GM21576 (cell line): ENCODE results near the gene COL9A2.

Experiments used
- ATAC-seq: cut with Tn5 transposase; IDR thresholded peaks from one replicate; pipeline ENCODE4 v1.9.1; 2021; ENCODE audit warnings: mild to moderate bottlenecking, moderate library complexity; ENCODE audit not compliant: unreplicated experiment

COL9A2 gene

DNA sequence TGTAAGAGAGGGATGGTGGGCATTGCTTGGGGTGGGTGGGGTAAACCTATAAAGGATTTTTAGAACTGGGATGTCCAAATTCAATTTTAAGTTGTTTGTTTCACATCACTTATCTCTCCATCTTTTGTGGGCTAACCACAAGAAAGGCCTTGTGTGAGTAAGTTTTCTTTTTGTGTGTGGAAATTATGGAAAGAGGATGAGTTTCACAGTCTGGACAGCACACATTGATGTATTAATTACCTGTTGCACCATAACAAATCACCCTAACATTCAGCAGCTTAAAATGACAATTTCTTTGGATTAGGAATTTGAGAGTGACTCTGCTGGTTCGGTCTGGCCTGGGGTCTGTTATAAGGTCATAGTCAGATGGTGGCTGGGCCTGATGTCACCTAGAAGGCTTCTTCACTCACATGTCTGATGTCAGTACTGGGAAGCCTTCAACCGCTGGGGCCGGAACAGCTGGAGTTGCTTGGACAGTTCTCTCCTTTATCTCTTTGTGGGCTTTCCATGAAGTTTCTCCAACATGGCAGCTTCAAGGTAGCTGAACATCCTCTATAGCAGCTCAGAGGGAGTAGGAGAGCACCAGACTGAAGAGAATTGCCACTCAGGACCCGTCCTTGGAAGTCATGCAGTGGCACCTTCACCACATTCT lies 2.0 kb upstream of the COL9A2 start:
- ATAC-seq: no peak

DNA sequence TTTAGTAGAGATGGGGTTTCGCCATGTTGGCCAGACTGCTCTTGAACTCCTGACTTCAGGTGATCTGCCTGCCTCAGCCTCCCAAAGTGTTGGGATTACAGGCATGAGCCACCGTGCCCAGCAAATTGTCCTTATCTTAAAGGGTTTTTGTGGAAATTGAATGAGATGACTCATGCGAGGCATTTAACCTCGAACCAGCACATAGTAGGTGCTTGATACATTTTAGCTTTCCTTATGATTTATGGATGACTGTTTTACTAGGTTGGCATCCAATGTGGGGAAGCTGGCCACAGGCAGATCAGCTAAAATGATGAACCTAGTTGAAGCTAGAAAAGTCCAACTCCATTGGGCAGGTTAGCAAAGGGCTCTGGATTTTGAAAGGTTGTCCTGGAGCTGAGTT lies 1.4 kb upstream of the COL9A2 start:
- no peak for ATAC-seq

GRCh38 chr1:40317394-40318074 lies 448 bp upstream of the COL9A2 start:
- no peak for ATAC-seq

- ATAC-seq: no peak
Measured at GRCh38 chr1:40315795-40316594, 1.1 kb downstream of the COL9A2 start.

- no peak for ATAC-seq
Measured at GRCh38 chr1:40315239-40315794, 1.8 kb downstream of the COL9A2 start.

DNA sequence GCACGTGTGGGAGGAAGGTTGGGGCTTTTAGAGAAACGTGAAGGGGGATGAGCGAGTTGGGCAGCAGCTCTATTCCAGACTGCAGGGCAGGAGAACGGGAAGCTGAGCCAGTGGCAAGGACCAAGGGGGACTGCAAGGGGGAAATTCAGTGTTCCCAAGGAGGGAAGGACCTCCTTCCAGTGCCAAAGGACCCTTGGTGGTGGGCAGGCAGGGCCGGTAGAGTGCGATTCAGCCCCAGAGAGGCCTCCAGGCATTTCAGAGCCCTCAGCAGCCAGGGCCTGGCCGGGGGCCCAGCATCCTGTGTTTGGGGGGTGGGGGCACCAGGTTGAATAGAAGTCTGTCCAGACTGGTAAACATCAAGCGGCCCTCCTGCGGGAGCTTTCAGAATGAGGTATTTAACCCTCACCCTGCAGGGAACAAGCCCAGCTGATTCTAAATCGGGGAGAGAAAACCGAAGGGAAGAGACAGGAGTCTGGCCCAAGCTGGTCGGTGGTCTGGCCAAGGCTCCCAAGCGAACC lies 2.3 kb downstream of the COL9A2 start:
- no peak for ATAC-seq

DNA sequence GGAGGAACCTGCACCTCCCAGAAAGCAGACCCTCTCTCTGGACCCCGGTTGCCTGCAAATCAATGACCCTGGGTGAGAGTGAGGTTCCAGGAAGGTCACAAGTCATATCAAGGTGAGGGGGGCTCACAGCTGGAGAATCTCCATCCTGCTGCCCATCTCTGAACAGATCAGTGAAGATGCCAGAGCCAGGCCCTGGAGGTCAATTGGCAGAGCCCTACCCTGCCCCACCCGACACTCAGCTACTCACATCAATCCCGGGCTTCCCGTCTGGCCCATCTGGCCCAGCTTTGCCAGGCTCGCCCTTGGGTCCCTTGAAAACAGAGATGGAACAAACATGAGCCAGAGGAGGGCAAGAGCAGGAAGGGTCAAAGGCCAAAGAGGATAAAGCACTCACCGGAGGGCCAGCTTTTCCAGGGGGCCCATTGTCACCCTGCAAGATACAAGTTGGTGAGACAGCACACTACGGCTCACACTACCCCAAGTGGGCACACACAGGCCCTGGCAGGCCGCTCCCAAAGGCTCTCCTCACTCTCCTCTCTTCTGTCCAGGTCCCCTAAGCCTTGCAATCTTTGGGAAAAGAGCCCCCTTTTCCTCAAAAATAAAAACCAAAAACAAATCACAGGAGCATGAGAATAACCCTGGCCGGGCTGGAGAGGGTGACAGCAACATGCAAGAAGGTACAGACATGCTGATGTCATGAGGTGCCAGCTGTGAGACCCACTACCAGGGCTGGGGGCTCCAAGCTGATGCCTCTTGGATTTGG lies 2.9 kb downstream of the COL9A2 start:
- ATAC-seq: no peak

DNA sequence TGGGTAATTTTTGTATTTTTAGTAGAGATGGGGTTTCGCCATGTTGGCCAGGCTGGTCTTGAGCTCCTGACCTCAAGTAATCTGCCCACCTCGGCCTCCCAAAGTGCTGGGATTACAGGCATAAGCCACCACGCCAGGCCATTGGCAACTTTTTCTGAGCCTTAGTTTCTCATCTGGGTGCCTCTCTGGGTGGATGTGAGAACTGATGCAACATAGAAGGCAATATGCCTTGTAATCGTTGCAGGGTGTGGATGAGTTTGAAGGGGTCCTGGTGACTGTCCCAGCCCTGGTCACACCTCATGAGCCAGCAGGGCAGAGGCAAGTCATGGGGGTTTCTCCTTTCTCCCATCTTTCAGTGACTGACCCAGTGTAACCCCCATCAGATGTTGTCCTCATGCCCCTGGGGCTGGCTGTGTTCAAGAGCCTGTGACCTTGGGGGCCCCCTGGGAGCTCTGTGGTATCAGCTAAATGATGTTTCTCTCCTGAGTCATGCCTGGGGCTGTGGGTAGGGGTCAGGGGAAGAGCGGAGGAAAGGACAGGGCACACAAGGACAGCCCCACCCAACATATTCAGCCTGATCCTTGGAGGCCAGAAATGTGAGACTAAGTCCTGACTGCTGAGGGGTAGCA lies 3.6 kb downstream of the COL9A2 start:
- ATAC-seq: no peak

DNA sequence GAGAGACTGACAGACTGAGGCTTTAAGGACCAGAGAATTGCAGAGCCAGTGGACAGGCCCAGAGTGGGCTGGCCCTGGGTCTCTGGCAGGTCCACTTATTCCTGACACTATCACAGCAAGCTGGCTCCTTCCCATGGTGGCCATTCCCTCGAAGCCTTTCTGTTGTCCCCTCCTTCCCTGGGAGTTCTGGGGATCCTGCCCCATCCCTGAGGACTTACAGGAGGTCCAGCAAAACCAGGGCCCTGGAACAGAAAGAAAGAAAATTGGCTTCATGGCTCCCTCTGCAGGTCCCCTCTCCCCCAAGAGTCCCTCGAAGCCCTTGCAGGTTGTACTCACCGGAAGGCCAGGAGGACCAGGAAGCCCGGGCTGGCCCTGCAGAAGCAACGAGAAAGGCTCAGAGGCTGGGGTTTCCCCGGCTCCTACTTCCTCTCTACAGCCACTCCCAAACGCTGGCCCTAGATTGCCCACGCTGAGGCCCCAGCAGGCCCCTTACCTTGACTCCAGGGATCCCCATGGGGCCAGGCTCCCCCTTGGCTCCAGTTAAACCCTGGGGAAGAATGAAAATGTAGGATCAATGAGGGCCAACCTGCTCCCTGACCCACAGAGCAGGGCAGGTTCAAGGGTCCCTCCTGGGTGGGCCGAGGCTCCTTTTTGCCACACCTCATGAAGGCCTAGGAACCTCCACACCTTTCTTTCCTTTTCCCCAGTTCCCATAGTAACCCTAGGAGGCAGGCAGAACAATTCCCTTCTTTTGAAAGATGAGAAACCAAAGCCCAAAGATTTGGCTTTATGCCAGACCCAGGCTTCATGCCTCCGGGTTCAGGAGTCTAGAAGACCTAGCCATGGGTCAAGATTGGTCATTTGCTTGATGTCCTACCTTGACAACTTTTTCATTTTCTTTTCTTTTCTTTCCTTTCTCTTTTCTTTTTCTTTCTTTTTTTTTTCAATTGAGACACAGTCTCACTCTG lies 4.6 kb downstream of the COL9A2 start:
- ATAC-seq: peak; percentile 49

- ATAC-seq: no peak
Measured at GRCh38 chr1:40311692-40312091, 5.4 kb downstream of the COL9A2 start.

DNA sequence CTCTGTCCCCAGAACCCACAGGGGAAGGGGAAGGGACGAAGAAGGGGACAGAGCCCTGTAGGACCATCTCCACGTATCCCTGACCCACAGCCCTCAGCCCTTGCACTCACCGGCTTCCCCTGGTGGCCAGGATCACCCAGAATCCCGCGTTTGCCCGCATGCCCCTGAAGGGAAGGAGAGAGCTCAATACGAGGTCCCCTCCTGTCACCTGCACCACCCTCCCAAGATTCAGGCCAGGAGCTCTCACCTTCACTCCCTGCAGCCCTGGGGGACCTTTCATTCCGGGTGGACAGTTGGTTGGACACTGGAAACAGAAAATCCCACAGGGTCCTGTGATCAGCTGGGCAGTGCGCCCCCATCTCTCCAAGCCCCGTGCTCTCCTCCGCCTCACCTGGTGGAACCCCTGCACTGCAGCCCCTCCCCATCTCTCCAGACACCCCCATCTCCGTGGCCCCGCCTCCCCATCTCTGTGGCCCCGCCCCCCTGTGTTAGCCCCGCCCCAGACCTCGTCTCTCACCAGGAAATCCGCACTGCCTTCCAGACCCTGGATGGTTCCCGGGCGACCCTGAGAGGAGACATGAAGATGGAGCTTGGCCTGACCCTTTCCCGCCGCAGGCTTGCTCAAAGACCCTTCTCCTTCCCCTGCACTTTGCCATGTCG lies 6.0 kb downstream of the COL9A2 start:
- no peak for ATAC-seq

DNA sequence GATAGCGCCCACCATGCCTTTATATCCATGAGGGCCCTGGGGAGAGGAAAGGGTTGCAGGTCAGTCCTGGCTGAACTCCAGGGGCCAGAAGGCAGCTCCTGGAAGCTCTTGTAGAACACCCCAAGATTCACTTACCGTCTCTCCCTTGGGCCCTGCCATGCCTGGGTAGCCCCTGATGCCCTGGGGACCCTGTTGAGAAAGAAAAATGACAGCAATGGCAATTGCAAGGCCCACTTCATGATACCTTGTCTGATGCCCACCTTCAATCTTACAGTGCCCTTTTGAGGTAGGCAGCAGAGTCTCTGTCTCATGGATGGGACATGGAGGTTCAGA lies 7.0 kb downstream of the COL9A2 start:
- no peak for ATAC-seq

- no peak for ATAC-seq
Measured at GRCh38 chr1:40309374-40310128, 7.5 kb downstream of the COL9A2 start.

DNA sequence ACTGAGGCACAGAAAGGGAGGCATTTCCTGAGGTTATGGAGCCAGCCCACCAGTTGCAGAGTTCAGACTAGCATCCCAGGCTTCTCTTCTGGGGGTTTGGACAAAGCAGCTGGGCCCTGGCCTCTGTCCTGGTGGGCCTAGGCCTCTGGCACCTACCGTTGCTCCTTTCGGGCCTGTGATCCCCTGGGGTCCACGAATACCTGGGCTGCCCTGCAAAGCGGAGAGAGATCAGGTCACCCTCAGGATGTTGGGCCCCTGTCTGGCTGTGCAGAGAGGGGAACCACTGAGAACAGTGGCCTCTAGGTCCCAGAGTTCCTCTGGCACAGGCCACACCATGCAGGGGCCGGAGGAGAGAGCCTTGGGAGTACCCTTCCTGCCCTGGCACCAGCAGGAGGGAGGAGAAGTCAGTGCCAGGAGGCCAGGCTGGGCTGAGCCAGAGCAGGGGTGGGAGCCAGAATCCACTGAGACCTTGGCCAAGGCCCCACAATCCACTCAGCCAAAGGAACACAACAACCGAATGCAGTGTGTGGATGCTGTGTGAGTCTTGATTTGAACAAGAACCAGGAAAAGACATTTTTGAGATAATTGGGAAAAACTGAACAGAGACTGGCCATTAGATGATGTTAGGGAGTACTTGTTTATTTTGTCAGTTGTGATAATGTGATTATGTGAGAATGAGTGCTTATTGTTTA lies 8.9 kb downstream of the COL9A2 start:
- no peak for ATAC-seq

GRCh38 chr1:40307186-40307585 lies 9.9 kb downstream of the COL9A2 start:
- ATAC-seq: no peak

GRCh38 chr1:40306296-40306695 lies 10.8 kb downstream of the COL9A2 start:
- no peak for ATAC-seq

DNA sequence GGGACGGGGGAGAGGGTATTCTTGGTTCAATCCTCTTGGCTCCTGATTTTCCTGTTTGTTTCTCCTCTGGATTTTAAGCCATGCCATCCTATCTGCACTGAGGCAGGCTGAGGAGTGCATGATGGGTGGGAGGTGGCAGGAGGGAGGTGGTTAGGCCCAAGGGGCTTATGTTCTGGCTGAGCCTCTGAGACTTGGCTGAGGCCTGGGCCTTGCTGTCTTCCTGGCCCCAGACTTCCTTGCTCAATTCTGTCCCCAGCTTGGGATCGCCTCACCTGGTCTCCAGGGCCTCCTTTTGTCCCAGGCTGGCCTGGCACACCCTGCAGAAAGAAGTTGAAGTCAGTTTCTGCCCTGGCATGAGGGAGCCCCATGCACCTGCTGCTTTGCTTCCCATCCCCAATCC lies 11.2 kb downstream of the COL9A2 start:
- ATAC-seq: no peak
